Stimulated activated CD4-positive, alpha-beta T cell treated with anti-CD3 and anti-CD28 coated beads, Interleukin-1b, Interleukin-23, amount 100 ng/mL, for 24 hours (primary cell): Measurements from ENCODE around the gene EHMT2.
A peak's percentile ranks its signal among the peaks of the same experiment; 100 is the strongest.

Experiments used
- DNase-seq, 4 experiments: peaks; one replicate each; pipeline ENCODE4 v3.0.0-alpha.2; 2020; ENCODE audit warnings: low read depth in 4 of 4, low spot score in 1 of 4

The EHMT2 gene

DNA sequence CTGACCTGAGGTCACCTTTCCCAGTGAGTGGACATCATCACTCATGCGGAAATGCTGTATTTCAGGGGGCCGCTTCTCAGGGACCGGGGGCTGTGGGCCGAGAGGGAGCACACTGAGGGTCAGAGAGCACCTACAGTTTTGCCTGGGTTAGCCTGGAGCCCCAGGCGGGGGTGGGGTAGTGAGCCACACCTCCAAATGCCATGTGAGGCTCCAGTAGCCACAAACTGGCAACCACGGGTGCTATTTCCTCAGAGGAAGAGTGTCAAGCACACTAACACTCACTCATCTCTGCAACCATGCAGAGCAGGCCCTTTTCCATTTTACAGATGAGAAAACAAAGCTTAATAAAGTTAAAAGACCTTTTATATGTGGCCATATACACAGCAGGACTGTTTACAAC lies 4.7 kb downstream of the EHMT2 start:
- DNase-seq, result no peak

DNA sequence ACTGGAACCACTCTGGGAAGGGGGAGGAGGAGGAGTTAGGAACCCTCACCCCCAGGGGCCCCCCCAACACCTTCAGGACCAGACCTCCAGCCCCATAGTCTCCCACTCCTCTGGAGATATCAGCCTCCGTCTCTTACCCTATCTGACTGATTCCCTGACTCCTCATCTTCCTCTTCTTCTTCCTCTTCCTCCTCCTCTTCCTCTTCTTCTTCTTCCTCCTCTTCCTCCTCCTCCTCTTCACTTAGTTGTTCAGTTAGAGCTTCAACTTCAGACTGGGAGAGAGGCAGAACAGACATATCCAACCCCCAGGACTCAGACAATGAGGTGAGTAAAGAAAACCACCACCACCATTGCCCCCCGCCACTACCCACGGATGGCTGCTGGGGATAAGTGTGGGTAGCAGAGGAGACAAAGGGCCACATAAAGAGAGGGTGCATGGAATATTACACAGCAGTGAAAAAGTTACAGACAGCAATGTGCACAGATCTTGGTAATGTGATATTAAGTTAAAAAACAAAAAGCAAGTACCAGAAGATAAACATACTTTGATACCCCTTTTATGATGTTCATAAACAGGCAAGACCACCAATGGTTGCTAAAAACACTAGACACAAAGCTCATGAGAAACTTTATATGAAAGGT lies 8.0 kb downstream of the EHMT2 start:
- no peak for DNase-seq

- peak; percentile 34 to 52 (median 46) for DNase-seq
Measured at GRCh38 chr6:31888276-31889258, 8.9 kb downstream of the EHMT2 start.

GRCh38 chr6:31887173-31888007 lies 10.1 kb downstream of the EHMT2 start:
- no peak for DNase-seq

- DNase-seq, result no peak
Measured at GRCh38 chr6:31886541-31886991, 10.9 kb downstream of the EHMT2 start.

DNA sequence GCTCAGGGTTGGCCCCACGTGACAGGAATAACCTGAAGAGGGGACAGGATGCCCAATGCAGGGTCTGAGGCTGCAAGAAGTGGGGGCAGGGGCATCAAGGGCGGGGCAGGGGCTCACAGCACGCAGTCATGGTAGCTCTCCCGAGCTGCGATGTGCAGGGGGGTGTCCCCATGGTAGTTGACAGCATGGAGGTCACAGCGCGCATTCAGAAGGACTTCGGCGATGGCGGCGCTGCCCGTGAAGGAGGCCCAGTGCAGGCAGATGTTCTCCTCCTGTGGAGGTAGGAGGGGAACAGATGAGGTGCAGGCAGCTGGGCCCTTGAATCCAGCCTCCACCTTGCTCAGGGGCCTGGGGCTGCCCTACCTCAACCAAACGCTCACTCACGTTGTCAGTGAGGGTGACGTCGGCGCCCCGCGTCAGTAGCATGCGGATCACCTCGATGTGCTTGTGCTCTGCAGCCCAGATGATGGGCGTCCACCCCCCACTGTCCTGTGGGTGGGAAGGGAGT lies 12.9 kb downstream of the EHMT2 start:
- DNase-seq, result no peak

DNA sequence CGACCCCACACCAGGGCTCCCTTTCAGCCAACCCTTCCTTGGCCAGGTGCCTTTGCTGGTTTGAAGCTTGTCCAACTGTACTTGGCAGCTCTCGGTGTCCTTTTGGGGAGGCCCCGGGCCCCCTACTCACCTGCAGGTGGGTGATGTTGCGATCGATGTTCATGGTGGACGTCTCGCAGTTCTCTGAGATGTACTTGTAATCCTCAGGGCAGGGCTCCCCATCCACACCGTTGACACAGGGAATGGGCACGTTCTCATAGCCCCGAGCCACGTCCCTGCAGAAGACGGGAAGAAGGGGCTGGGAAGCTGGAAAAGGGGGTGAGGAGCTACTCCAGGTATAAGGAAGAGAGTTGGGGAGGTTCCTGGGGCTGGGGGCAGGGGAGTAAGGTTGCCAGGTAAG lies 13.8 kb downstream of the EHMT2 start:
- DNase-seq, result no peak

DNA sequence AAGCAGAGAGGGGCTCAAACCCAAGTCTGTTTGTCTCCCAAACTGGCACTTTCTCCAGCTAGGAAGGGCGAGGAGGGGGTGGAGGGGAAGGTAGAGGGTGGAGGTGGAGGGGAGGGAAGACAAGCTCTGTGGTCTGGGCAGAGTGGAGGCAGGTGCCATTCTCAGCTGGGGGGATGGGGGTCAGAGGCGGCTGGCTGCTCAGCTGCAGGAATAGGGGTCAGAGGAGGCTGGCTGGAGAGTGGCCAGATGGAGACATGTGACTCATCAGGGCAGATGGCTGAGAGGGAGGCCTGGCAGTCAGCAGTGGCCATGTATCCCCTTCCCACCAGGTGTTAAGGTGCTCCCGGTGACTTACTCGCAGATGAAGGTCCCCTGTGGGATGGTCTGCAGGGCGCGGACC lies 15.2 kb downstream of the EHMT2 start:
- DNase-seq, result no peak

DNA sequence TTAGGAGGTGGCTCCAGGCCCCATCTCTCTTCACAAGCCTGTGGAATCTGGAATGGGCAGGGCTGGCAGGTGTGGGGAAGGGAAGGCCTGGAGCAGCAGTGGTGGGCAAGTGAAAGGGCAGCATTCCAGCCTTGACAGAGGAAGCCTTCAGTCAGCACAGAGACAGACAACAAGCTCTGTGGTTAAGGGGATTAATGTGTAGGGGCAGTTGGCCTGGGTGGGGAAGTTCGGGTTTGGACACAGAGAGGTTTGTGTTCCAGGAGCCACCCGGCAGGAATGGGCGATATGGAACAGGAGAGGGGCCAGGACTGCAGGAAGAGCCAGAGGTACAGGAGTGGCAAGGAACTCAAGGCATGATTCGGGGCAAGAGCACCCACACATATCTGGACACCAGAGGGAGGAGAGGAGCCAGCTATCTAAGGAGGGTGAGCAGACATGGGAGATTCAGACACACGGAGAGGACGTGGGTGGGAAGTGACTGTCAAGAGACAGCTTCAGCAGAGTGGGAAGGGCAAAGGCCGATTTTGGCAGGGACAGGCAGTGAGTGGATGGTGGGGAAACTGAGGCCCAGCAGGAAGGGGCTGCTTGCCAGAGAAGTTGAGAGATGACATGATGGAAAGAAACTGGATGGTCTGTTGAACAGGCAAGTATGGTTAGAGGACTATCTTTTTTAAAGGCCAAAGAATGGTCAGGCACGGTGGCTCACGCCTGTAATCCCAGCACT lies 16.2 kb downstream of the EHMT2 start:
- no peak for DNase-seq

GRCh38 chr6:31880616-31881015 lies 16.9 kb downstream of the EHMT2 start:
- no peak for DNase-seq

- no peak for DNase-seq
Measured at GRCh38 chr6:31879901-31880300, 17.6 kb downstream of the EHMT2 start.

- no peak for DNase-seq
Measured at GRCh38 chr6:31879143-31879542, 18.4 kb downstream of the EHMT2 start.

GRCh38 chr6:31878726-31879125 lies 18.8 kb downstream of the EHMT2 start, which contains the start of gene SLC44A4:
Gene SLC44A4 (minus strand): TSS chr6:31878997. CDS start chr6:31878980, 17 bp downstream.
- DNase-seq, result no peak

DNA sequence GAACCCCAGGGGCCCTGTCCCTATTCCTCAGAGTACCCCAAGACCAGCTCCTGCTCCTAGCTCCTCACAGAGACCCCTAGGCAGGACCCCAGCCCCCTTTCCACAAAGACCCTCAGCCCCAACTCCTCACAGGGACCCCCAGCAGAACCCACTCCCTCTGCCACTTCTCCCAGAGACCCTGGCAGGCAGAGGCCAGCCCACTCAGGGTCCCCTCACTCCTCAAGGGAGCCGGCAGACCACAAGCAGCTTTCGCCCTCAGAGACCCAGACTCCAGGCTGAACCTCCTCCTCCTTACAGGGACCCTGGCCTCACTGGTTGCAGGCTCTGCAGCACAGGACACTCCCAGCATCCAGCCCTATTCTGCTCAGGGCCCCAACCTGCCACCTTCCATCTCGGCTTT lies 19.3 kb downstream of the EHMT2 start:
- no peak for DNase-seq

GRCh38 chr6:31877651-31878161 lies 19.8 kb downstream of the EHMT2 start:
- DNase-seq, result no peak

- no peak for DNase-seq
Measured at GRCh38 chr6:31877125-31877650, 20.3 kb downstream of the EHMT2 start.

GRCh38 chr6:31876357-31876756 lies 21.1 kb downstream of the EHMT2 start:
- DNase-seq, result no peak

- no peak for DNase-seq
Measured at GRCh38 chr6:31875877-31876276, 21.6 kb downstream of the EHMT2 start.

DNA sequence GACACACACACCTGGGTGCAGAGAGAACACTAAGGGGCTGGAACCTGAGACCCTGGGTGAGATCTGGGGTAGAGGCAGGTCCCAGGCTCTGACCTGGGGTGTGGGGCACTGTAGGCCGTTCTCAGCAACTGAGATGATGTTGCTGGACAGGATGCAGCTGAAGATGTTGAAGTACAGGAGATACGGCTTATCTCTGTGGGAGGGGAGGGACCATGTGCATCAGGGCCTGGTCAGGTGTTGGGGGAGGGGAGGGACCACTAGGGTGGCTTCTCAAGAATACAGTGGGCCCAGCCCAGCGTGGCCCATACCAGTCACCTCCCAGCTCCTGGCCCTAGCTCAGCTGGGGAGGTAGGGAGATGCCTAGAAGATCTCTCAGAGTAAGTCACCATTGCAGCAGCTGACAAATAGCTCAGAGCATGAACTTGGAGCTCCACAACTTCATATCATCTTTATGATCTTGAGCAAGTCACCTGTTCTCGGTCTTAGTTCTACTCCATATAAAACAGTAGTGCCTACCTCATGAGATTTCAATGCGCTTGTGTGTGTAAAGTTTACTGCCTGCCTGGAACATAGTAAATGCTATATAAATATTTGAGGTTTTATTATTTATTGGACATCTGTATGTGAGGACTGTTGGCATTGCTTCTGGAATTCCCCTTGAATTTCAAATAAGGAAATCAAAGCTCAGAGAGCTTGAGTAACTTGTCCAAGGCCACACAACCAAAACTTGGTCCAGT lies 22.5 kb downstream of the EHMT2 start:
- DNase-seq, result no peak
